SK-N-SH treated with all-trans-retinoic acid at 6 μM for 48 hours (cell line): ENCODE results near the gene PRH1.

Source experiments
- ARNTL ChIP-seq: fragments of 450-650 bp; formaldehyde crosslinking; IDR thresholded peaks from 2 replicates; pipeline ENCODE4 v1.5.0; 2020; ENCODE audit warnings: low read depth, mild to moderate bottlenecking, moderate library complexity, borderline replicate concordance
- OSR1 ChIP-seq: fragments of 250-450 bp; sonication (Bioruptor Pico); IDR thresholded peaks from 2 replicates; pipeline ENCODE4 v1.8.0; 2022; ENCODE audit warnings: moderate library complexity, mild to moderate bottlenecking, inconsistent platforms
- RARB ChIP-seq: fragments of 250-450 bp; sonication (Bioruptor Pico); IDR thresholded peaks from 2 replicates; pipeline ENCODE4 v1.8.0; 2021; ENCODE audit warnings: mild to moderate bottlenecking, moderate library complexity
- TCF4 ChIP-seq: fragments of 250-450 bp; sonication (Bioruptor Pico); IDR thresholded peaks from 2 replicates; pipeline ENCODE4 v1.8.0; 2021; ENCODE audit warnings: mild to moderate bottlenecking, moderate library complexity, borderline replicate concordance
- ZFP3 ChIP-seq: fragments of 250-450 bp; sonication (Bioruptor Pico); IDR thresholded peaks from 2 replicates; pipeline ENCODE4 v1.5.0; 2020; ENCODE audit warnings: mild to moderate bottlenecking, moderate library complexity
- ZNF565 ChIP-seq: fragments of 450-650 bp; formaldehyde crosslinking; conservative IDR thresholded peaks from 2 replicates; pipeline ENCODE4 v1.5.0; 2020; ENCODE audit warnings: low read depth, mild to moderate bottlenecking, moderate library complexity
- TF ChIP-seq, protein P1 (sequence below): fragments of 250-450 bp; sonication (Bioruptor Pico); IDR thresholded peaks from 2 replicates; pipeline ENCODE4 v1.8.0; 2020; ENCODE audit warnings: mild to moderate bottlenecking, moderate library complexity, borderline replicate concordance
- TF ChIP-seq, protein P2 (sequence below): fragments of 250-450 bp; sonication (Bioruptor Pico); IDR thresholded peaks from 2 replicates; pipeline ENCODE4 v1.5.1; 2020; ENCODE audit warnings: low read depth, mild to moderate bottlenecking, moderate library complexity
- TF ChIP-seq, protein P3 (sequence below): fragments of 250-450 bp; sonication (Bioruptor Pico); IDR thresholded peaks from 2 replicates; pipeline ENCODE4 v1.5.1; 2021; ENCODE audit warnings: mild to moderate bottlenecking, moderate library complexity
- TF ChIP-seq, protein P4 (sequence below): fragments of 250-450 bp; sonication (Bioruptor Pico); IDR thresholded peaks from 2 replicates; pipeline ENCODE4 v1.8.0; 2021; ENCODE audit warnings: low read depth, mild to moderate bottlenecking, moderate library complexity, borderline replicate concordance
- TF ChIP-seq, protein P5 (sequence below): fragments of 250-450 bp; sonication (Bioruptor Pico); IDR thresholded peaks from 2 replicates; pipeline ENCODE4 v1.5.0; 2020; ENCODE audit warnings: mild to moderate bottlenecking, moderate library complexity

DNA sequence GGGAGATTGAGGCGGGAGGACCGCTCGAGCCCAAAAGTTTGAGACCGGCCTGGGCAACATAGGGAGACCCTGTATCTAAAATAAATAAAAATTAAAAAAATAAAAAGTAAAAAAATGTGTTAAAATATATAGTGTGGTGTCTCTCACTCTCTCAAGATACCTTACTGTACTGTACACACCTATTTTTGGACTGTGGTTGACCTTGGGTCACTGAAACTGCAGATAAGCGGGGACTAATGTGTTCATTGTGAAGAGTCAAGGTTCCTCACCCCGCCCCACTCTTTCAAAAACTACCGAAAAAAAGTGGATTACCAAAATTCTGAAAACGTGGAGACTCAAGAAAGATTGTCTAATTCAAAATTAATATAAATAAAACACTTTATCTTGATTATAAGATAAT is 26.3 kb upstream of the PRH1 start:
- no peak for TF ChIP-seq ARNTL (CRISPR knock-in tag)
- TF ChIP-seq ZNF565 (CRISPR knock-in tag): no peak
- TF ChIP-seq ZFP3 (CRISPR knock-in tag): no peak
- no peak for TF ChIP-seq RARB (CRISPR knock-in tag)
- TF ChIP-seq, protein P1, sequence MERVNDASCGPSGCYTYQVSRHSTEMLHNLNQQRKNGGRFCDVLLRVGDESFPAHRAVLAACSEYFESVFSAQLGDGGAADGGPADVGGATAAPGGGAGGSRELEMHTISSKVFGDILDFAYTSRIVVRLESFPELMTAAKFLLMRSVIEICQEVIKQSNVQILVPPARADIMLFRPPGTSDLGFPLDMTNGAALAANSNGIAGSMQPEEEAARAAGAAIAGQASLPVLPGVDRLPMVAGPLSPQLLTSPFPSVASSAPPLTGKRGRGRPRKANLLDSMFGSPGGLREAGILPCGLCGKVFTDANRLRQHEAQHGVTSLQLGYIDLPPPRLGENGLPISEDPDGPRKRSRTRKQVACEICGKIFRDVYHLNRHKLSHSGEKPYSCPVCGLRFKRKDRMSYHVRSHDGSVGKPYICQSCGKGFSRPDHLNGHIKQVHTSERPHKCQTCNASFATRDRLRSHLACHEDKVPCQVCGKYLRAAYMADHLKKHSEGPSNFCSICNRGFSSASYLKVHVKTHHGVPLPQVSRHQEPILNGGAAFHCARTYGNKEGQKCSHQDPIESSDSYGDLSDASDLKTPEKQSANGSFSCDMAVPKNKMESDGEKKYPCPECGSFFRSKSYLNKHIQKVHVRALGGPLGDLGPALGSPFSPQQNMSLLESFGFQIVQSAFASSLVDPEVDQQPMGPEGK (CRISPR knock-in tag): no peak
- TF ChIP-seq, protein P2, sequence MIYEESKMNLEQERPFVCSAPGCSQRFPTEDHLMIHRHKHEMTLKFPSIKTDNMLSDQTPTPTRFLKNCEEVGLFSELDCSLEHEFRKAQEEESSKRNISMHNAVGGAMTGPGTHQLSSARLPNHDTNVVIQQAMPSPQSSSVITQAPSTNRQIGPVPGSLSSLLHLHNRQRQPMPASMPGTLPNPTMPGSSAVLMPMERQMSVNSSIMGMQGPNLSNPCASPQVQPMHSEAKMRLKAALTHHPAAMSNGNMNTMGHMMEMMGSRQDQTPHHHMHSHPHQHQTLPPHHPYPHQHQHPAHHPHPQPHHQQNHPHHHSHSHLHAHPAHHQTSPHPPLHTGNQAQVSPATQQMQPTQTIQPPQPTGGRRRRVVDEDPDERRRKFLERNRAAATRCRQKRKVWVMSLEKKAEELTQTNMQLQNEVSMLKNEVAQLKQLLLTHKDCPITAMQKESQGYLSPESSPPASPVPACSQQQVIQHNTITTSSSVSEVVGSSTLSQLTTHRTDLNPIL: no peak
- TF ChIP-seq, protein P3, sequence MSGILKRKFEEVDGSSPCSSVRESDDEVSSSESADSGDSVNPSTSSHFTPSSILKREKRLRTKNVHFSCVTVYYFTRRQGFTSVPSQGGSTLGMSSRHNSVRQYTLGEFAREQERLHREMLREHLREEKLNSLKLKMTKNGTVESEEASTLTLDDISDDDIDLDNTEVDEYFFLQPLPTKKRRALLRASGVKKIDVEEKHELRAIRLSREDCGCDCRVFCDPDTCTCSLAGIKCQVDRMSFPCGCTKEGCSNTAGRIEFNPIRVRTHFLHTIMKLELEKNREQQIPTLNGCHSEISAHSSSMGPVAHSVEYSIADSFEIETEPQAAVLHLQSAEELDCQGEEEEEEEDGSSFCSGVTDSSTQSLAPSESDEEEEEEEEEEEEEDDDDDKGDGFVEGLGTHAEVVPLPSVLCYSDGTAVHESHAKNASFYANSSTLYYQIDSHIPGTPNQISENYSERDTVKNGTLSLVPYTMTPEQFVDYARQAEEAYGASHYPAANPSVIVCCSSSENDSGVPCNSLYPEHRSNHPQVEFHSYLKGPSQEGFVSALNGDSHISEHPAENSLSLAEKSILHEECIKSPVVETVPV (CRISPR knock-in tag): no peak
- no peak for TF ChIP-seq OSR1 (CRISPR knock-in tag)
- TF ChIP-seq, protein P4, sequence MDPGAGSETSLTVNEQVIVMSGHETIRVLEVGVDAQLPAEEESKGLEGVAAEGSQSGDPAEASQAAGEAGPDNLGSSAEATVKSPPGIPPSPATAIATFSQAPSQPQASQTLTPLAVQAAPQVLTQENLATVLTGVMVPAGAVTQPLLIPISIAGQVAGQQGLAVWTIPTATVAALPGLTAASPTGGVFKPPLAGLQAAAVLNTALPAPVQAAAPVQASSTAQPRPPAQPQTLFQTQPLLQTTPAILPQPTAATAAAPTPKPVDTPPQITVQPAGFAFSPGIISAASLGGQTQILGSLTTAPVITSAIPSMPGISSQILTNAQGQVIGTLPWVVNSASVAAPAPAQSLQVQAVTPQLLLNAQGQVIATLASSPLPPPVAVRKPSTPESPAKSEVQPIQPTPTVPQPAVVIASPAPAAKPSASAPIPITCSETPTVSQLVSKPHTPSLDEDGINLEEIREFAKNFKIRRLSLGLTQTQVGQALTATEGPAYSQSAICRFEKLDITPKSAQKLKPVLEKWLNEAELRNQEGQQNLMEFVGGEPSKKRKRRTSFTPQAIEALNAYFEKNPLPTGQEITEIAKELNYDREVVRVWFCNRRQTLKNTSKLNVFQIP: no peak
- no peak for TF ChIP-seq TCF4 (CRISPR knock-in tag)
- TF ChIP-seq, protein P5, sequence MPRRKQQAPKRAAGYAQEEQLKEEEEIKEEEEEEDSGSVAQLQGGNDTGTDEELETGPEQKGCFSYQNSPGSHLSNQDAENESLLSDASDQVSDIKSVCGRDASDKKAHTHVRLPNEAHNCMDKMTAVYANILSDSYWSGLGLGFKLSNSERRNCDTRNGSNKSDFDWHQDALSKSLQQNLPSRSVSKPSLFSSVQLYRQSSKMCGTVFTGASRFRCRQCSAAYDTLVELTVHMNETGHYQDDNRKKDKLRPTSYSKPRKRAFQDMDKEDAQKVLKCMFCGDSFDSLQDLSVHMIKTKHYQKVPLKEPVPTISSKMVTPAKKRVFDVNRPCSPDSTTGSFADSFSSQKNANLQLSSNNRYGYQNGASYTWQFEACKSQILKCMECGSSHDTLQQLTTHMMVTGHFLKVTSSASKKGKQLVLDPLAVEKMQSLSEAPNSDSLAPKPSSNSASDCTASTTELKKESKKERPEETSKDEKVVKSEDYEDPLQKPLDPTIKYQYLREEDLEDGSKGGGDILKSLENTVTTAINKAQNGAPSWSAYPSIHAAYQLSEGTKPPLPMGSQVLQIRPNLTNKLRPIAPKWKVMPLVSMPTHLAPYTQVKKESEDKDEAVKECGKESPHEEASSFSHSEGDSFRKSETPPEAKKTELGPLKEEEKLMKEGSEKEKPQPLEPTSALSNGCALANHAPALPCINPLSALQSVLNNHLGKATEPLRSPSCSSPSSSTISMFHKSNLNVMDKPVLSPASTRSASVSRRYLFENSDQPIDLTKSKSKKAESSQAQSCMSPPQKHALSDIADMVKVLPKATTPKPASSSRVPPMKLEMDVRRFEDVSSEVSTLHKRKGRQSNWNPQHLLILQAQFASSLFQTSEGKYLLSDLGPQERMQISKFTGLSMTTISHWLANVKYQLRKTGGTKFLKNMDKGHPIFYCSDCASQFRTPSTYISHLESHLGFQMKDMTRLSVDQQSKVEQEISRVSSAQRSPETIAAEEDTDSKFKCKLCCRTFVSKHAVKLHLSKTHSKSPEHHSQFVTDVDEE (CRISPR knock-in tag): no peak
